GM19239 (cell line): ENCODE results near the gene TAAR2.
A peak's percentile ranks its signal among the peaks of the same experiment; 100 is the strongest.
"Not testable (repeated sequence)": the region's sequence is repeated elsewhere in the genome, so short reads cannot be mapped to it uniquely, and the experiment has no call there.

ENCODE experiments used
- DNase-seq: peaks from one replicate; pipeline ENCODE4 v3.0.0; 2011; ENCODE audit warnings: low spot score; ENCODE audit not compliant: insufficient read length
- FAIRE-seq: peaks from 2 replicates; lab custom pipeline; 2011; peaks lifted over from hg19 to GRCh38; lab: Jason Lieb, UNC

Gene TAAR2

DNA sequence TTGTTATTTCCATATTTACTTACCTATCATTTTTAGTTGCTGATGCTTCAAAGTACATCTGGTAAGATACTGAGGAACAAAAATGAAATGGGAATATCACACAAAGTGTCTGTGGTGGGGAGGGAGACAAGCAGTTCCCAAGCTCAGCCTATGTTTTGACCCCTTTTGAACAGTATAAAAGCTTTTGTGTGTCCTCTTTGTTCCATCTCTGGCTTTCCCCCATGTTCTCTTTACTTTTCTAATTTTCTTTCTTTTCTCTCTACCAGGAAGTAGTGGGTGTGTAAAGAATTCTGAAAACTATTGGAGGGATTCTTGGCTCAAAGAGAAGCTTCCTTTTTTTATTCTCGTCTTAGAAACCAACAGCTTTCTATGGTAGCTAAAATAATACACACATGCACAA, 7.4 kb downstream of the TAAR2 start:
- FAIRE-seq: no peak
- DNase-seq: no peak

DNA sequence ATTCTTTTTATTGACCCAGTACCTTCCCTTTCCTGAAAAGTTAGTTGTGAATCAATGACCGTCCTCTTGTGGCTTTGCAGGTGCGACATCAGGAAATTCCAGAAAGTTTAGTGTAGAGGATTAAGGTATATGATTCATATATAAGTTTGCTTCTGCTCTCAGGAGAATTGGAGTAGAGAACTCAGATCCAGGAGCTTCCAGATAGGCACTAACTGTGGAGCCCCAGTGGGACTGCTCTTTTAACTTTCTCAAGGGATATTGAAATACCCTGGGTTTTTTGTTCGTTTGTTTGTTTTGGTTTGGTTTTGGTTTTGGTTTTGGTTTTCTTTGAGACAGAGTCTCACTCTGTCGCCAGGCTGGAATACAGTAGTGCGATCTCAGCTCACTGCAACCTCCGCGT, 9.5 kb downstream of the TAAR2 start:
- no peak for FAIRE-seq
- no peak for DNase-seq

DNA sequence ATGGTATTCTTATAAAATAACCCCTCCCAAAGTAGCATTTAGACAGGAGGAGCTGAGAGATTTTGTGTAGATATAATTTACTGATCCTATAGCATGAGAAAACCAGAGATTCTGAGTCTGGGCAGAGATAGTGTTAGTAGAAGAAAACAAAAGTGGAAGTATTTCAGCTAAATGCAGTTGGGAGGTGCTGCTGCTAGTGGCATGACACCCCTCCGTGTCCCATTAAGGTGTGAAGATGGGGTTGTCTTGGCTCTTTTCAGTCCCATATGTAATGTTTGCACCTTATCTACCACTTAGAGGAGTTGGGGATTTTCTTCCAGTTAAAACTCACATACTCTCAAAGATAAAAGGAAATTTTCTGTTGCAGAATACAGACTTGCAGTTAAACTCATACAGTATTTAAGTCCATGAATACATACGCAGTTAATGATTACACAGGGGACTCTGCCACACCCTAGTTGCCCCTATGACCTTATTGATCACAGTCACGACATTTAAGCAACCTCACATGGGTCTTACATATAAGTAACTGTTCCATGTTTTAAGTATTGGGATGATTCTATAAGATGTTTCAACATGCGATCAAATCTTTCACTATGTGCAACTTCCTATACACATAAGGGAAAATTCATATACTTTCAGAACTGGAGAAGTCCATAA, 11.5 kb downstream of the TAAR2 start:
- peak; percentile 14 for FAIRE-seq
- no peak for DNase-seq

DNA sequence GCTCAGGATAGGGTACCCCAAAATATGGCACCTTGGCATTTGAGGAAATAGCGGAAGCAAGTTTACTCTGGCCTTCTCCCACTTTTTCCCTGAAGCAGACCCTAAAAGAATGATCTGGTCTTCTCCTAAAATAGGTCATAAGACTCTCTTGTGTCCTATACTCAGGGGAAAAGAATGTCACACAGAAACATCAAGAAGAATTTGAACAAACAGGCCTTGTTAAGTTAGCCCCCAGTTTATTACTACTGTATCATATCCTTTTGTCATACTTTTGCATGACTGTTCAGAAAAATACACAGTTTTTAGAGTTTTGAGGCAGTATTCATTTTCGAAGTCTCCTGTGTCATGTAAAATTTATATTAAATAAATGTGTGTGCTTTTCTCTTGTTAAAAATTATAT, 12.5 kb downstream of the TAAR2 start:
- FAIRE-seq (no peak), DNase-seq (no peak)

DNA sequence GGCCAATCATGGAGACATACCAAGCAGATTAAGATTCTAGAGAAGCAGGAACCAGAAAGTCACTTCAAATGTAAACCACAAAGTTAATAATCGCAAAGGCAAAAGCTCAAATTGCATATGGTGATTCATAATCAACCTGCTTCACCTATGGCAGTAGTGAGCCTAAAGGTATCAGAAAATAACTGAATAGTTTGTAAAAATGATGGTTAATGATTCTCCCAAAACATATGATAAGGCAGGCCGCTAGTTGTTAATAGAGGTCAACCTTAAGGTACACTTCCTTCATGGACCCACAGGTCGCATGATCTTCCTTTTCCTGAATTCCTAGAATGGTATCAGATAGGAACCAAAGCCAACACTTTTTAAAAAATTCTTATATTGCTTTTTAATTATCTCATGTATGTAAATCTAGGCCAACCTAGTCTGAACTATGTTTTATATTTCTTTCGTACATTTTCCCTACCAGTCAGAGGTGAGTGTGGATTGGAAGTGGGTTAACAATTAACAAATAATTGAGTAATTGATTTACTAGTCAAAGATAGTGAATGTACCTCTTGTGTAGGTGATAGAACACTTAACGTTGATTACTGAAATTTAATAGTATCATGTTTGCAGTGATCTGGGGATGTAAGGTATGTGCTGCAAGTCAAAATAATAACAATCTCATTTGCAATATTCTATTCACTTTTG, 16.4 kb downstream of the TAAR2 start:
- DNase-seq (no peak), FAIRE-seq (peak; percentile 47)

DNA sequence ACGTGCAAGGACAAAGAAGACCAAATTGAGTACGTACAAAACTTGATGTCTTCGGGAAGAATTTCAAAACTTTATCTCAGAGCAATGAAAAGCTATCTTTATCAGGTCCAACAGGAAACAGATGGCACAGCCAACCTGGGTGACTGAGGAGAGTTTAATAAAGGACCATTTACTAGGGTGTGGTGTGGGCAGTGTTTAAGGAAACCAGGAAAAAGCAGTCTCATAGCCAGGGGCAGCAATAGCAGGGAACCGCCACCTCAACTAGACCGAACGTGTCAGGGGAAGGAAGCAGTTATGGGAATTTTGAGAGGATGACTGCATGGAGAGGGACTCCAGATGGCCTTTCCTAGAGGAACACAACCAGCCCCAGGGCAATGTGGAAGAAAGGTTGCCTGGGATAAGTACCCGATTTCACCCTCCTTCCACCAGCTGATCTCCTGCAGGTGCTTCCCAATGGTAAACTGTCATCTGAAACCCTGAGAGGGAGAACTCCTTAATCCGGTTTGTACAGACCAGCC, 19.4 kb downstream of the TAAR2 start:
- FAIRE-seq: no peak

DNA sequence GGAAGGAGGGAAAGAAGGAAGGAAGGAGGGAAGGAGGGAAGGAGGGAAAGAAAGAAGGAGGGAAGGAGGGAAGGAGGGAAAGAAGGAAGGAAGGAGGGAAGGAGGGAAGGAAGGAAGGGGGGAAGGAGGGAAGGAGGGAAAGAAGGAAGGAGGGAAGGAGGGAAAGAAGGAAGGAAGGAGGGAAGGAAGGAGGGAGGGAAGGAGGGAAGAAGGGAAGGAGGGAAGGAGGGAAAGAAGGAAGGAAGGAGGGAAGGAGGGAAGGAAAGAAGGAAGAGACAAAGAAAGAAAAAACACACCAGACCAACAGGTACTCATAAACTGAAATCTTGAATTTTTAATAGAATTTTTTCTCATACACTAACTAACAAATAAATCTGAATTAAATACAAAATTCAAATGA, 23.2 kb downstream of the TAAR2 start:
- DNase-seq, FAIRE-seq: not testable (repeated sequence)

More for the DNA sequence above, 19.4 kb downstream of the TAAR2 start:
- DNase-seq: no peak

DNA sequence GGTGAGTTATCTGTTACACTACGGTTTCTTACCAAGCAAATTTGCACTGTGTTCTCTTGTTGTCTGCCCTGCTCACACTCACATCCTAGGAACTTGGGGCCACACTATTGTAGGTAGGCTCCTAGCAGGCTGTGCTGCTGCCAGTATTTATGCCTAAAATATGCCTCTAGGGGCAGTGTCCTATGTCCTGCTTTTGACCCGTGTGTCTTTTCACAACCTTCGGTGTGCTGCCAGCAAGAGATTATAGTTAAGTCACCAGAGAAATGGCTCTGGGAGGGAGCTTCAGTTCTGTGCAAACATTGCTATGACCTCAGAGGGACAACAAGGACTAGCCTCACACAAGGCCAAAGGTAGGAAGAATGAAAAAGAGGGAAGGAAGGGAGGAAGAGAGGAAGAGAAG, 25.6 kb downstream of the TAAR2 start:
- DNase-seq: no peak
- FAIRE-seq: no peak

DNA sequence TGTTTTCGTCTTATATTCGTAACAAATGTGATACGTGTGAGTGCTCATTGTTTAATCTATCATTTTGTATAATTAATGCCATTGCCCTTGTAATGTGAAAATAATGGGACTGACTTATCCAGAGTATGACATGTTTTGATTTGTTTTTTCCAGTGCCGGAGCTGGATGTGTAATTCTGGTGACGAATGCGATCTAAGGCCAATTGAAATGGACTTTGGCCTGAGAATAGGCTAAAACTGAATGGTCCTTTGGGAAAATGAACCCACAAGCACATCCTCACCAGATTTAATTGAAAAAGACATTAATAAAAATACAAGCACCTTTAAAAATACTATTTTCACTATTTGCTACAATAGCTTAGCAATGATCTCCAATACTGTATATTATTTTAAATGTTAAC, 27.9 kb downstream of the TAAR2 start:
- DNase-seq (no peak), FAIRE-seq (no peak)

DNA sequence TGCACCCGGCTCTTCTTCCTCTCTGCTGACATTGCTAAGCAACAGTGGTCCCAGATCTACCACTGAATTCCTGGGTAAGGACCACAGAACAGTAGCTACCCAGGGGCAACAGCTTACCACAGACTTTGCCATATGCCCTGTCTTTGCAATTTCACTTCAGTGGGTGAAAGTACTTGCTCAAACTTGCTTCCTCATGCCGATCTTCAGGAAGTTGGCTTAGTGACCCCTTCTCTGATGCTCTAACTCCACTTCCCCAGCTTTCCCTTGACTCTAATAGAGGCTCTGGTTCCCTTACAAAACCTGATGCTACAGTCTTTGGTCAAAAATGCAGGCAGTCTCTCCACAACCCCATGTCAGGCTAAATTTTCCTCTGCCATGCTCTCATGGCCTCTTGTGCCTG, 31.2 kb downstream of the TAAR2 start:
- FAIRE-seq (no peak), DNase-seq (no peak)

DNA sequence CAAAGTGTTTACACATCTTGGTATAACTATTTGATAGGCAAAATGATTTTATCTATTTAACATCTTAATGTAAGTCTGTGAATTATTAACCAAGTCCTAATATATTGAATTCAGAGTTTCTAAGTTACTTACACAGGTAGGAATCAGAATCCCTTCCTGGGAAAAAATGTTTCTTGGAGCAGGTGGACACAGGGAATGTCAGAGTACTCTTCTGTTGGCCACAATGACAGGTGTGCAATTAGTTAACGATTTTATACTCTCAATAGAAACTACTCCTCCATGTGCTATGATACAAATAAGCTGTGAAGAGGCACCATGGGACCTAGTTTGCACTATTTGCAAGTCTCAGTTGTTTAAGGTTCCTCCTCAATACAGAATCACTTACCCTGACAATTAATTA, 33.7 kb downstream of the TAAR2 start:
- DNase-seq (no peak), FAIRE-seq (no peak)

DNA sequence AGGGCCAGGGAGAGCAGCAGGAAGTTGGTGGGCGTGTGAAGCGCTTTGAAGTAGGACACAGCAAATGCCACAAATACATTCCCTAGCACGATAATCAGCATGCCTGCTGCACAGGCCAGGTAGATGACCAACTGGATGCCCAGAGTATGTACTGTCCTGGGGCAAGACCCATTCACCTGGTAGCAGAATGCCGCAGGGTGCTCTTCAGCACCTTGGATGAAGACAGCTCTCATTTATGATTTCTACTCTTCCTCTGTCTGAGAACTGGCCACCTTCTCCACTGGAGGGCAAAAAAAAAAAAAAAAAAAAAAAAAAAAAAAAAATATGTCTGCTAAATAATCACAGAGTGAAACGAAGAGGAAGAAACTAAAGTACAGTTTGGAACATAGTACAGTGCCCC, 34.6 kb downstream of the TAAR2 start, which contains the start of gene TAAR5:
TSS of gene TAAR5 (minus strand) at position 288 of the 400 bp plus-strand sequence. CDS start at position 233, 55 bp downstream.
- no peak for DNase-seq
- no peak for FAIRE-seq

DNA sequence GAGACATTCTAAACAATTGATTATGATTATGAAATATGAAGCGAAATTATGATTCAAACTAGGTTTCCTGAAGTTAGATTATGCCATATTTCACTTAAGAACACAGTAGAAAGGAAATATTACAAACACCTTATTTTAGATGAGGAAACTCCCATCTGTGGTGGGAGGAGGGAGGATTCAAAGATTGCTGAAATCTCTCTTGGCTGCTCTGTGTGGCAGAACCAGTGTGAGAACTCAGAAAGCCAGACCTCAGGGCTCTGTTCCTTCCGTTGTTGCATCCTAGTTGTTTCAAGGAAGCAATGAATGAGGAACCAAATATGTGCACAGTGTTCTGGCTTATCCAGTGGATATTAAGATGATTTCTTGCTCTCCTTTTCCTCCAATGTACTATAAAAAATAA, 36.7 kb downstream of the TAAR2 start:
- DNase-seq (no peak), FAIRE-seq (no peak)

DNA sequence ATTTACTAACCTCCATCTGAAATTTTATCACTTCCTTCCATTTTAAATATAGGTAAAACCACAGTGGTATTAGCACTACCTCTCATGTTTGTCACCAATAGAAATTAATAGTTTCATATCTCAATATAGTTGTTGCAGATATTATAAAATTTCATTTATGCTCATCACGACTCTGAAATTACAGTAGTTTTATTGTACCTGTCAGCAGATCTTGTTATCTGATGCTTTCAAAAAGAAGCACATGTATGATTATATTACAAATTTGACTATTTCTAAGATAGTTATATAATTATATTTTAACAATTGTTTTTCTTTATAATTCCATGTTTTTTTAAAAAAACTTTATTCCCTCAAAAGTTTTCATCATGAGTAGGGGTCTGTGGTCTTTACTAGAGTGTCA, 39.4 kb downstream of the TAAR2 start:
- DNase-seq (no peak), FAIRE-seq (no peak)

DNA sequence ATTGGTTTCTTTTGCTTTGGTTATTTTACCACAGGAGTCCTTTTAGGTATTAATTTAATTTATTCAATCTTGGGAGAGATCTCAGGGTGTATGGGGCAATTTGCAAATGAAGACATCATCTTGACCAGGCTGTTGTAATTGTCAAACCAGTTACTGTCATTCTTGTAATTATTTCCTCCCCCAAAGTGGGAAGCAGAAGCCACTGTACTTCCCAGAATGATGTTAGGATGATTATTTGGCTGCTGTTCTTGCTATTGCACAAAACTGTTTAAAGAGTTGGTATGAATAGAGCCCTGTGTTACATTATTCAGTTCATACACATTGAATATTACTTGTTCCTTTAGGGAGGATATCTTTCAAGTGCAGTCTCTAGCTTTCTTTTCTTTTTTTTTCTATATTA, 52.3 kb downstream of the TAAR2 start:
- no peak for DNase-seq
- no peak for FAIRE-seq

DNA sequence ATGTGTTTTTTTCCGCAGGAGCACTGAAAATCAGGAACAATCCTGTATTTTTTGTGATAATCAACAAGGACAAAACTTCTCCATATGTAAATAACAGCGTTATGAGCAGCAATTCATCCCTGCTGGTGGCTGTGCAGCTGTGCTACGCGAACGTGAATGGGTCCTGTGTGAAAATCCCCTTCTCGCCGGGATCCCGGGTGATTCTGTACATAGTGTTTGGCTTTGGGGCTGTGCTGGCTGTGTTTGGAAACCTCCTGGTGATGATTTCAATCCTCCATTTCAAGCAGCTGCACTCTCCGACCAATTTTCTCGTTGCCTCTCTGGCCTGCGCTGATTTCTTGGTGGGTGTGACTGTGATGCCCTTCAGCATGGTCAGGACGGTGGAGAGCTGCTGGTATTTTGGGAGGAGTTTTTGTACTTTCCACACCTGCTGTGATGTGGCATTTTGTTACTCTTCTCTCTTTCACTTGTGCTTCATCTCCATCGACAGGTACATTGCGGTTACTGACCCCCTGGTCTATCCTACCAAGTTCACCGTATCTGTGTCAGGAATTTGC, 53.8 kb downstream of the TAAR2 start, which contains the start of gene TAAR6:
TSS of gene TAAR6 (plus strand) at position 102 of the 557 bp plus-strand sequence. CDS start at position 102, 0 bp downstream.
- no peak for DNase-seq
- no peak for FAIRE-seq

DNA sequence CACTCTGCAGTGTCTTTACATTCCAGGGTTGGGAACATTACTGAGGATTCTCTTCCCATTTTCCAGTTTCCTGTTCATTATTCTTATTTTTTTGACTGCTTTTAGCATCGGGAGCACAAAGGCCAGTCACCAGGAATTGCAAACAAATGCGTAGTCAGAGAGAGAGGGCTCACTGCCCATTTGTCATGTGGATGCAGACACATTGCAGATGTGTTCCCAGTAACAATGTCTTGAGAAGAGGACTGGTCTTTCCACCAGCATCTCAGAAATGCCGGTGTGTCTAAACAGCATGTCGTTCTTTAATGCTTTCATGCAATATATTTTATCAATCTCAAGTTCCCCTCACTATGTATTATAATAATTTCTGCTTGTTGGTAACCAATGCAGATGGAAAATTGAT, 54.9 kb downstream of the TAAR2 start:
- no peak for FAIRE-seq

DNA sequence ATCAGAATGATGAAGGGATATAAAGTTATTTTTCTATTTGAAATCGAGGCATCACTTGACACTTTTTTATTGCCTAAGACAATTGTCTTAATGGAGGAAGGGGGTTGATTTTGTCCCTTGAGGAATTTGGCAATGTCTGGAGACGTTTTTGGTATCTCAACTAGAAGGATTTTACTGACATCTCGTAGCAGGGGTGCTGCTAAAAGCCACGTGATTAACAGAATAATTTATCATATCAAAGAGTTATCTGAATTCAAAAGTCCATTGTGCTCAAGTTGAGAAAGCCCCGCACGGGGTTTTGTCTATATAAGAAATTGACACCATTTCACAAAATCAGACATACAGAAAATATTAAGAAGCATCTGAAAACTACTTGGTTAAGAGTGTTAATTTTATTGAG, 55.5 kb downstream of the TAAR2 start:
- FAIRE-seq: no peak
- no peak for DNase-seq

More for the DNA sequence above, 54.9 kb downstream of the TAAR2 start:
- DNase-seq: no peak

DNA sequence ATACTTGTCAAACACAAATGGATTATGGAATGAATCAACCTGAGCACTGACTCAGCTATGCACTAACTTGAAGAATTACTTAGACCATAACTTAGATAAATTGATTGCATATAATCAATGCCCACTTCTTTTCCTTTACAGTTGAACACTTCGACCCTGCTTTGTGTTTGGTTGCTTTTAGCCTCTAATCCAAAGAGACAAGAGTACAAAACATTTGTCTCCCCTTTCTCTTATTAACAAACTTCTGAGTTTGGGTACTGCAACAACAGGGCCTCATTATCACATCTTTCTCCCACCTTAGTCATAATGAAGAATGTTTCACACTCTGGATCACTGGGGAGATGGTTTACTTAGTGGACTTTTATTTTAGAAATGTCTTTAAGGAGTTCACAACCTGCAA, 56.5 kb downstream of the TAAR2 start:
- FAIRE-seq: no peak
- DNase-seq: no peak
